Measurements from ENCODE around the gene PADI1.

GRCh38 chr1:17194133-17194475, 10.8 kb upstream of the PADI1 start:
- TF ChIP-seq CTCF (conservative IDR thresholded peaks at IDR 0.05; ENCODE audit: low read length) (no peak), EZH2phosphoT487 (IDR thresholded peaks at IDR 0.05; ENCODE audit: borderline replicate concordance, low read depth, low read length) (no peak)
